Erythroblast (primary cell): Measurements from ENCODE around the gene ELK3.

Source experiments
- GATA1 ChIP-seq: IDR thresholded peaks from 2 replicates; pipeline ENCODE4 v1.6.1; 2011; ENCODE audit warnings: low read depth, mild to moderate bottlenecking, control low read depth, low read length, moderate library complexity
- POLR2A ChIP-seq: IDR thresholded peaks from 2 replicates; pipeline ENCODE4 v1.6.1; 2011; ENCODE audit warnings: mild to moderate bottlenecking, low read length

- TF ChIP-seq POLR2A (no peak), GATA1 (no peak)
These were observed 71.7 kb downstream of the ELK3 start for GRCh38 chr12:96265836-96266235.
